ENCODE results near the gene PHLDA2. TPM values are rescaled to one million over a fixed set of nuclear protein-coding genes. Genes with fewer than 3 reads are reported as not detected.

PHLDA2 gene
- total and polyA plus RNA-seq, 5 experiments from 2014 or later, result 0.69 to 0.83 TPM; not detected in 3

GRCh38 chr11:2958251-2958650 lies 29.0 kb upstream of the PHLDA2 start:
- H3K4me3 Mint-ChIP-seq, result no peak overlapping the region
- H3K27me3 Mint-ChIP-seq, result no peaks in the 10 kb centered on the region
- H3K36me3 Mint-ChIP-seq, result peaks cover 4 to 99% (median 23%) of the 10 kb centered on the region in 3 donors
- peaks cover 16 to 39% (median 22%) of the 10 kb centered on the region in 4 donors for H3K4me1 Mint-ChIP-seq
- ATAC-seq (no peak), DNase-seq (no peak)
- peak overlapping the region in 2 of 10 donors; percentile 14 to 34 for H3K27ac Mint-ChIP-seq
- POLR2A ChIA-PET, result no interaction called here
- no peaks in the 10 kb centered on the region for H3K9me3 Mint-ChIP-seq

DNA sequence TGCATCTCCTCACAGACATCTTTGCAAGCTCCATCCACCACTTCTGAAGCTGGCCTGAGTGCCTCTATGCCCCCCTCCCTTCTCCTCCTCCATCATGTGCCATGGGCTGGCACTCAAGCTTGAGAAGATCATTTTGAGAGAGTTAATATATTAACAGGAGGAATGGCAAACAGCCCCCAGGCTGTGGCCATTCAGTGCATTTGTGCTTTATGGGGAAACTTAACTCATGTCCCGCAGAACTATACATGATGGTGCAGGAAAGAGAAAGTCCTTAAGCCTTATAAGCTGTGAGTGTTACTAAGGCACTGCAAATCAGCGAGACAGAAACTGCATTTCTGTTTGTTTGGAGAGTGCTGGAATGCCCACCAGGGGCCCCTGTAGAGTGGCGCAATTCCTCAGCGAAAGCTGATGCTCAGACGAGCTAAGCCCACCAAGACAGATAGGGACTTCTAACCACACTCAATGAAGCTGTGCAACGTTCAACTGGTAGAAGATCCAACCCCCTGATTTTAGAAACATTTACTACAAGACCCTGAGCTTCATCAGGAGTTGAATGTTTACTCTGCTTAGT lies 26.8 kb upstream of the PHLDA2 start:
- Mint-ChIP-seq H3K4me1 (peaks cover 3 to 37% (median 15%) of the 10 kb centered on the region in 4 donors), H3K9me3 (no peaks in the 10 kb centered on the region), H3K27me3 (no peaks in the 10 kb centered on the region), H3K27ac (peak overlapping the region in 7 of 10 donors; percentile 11 to 78 (median 43)), H3K4me3 (no peak overlapping the region), H3K36me3 (peaks cover 4 to 99% (median 30%) of the 10 kb centered on the region in 3 donors)
- DNase-seq (no peak), ATAC-seq (no peak)
- POLR2A ChIA-PET, result interaction anchor here (0.6 to 0.7 kb wide), 2 partner anchors 189 to 415 kb away, joined by 3 read pairs; no protein-coding TSS in a partner anchor

GRCh38 chr11:2954263-2954662 lies 25.0 kb upstream of the PHLDA2 start:
- Mint-ChIP-seq H3K27me3 (no peaks in the 10 kb centered on the region), H3K4me1 (peaks cover 6 to 36% (median 16%) of the 10 kb centered on the region in 4 donors), H3K4me3 (no peak overlapping the region), H3K9me3 (no peaks in the 10 kb centered on the region), H3K36me3 (peaks cover 9 to 99% (median 31%) of the 10 kb centered on the region in 3 donors), H3K27ac (peak overlapping the region in 4 of 10 donors; percentile 10 to 62 (median 38))
- POLR2A ChIA-PET, result interaction anchor here (1.0 to 1.2 kb wide), 3 partner anchors 12 to 489 kb away, joined by 3 to 5 read pairs (median 3); no protein-coding TSS in a partner anchor
- ATAC-seq (peak in 1 of 2 donors; percentile 20), DNase-seq (no peak)

DNA sequence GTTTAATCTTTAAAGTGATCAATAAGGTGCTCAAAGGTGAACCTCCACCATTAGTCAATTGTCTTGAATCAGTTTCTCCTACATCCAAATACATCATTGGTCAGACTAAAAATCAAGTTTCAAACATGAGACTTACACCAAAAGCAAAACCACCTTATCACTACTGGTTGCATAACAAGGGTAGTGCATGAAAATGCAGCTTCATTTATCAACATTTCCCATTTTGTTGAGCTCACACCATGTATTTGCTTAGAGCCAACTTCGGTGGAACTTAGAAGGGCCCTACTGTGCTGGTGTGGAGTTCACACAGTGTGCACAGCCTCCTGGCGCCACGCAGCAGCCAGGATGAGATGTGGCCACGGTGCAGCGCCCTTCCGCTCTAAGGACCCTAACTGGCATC lies 23.1 kb upstream of the PHLDA2 start:
- H3K27ac Mint-ChIP-seq, result peak overlapping the region in 6 of 10 donors; percentile 20 to 67 (median 38)
- POLR2A ChIA-PET, result no interaction called here
- no peaks in the 10 kb centered on the region for H3K27me3 Mint-ChIP-seq
- no peak for ATAC-seq
- DNase-seq, result no peak
- peaks cover 9 to 100% (median 28%) of the 10 kb centered on the region in 3 donors for H3K36me3 Mint-ChIP-seq
- no peaks in the 10 kb centered on the region for H3K9me3 Mint-ChIP-seq
- H3K4me1 Mint-ChIP-seq, result peaks cover 11 to 50% (median 22%) of the 10 kb centered on the region in 4 donors
- no peak overlapping the region for H3K4me3 Mint-ChIP-seq

DNA sequence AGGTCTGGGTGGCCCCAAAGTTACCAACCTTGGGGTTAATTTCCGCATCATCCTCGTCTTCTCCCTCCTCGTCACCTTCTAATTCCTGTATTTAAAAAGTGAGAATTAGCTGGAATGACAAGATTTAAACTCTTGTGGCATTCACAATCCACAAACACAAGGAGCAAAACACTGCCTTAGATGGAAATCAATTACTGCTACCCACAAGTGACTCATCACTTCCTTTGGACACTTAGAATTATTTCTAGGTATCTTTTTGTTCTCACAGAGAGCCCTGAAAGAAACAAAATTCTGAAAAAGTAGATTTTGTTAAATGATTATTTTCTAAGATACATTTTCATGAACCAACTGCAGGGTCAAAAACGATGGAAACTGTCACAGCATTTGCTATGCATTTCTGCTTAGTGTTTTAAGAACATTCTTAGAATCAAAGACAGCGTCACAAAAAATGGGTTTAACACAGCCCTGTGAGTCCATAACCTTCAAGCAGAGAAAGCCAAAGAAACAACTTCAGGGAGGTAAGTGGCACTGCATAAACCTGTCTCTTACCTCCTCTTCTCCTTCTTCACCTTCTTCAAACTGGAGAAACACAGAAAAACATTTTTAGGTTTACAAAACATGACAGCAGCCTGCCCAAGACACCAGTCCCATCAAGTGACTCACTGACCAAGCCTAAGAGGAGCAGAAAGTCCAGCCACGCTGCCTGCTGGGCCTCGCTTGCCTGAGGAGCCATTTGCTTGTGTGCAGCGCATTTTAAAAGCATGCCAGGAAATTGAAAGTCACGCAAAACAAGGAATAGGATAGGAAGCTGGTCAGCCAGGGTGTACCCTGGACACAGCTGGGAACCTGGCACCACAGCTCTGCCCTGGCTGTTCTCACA lies 22.3 kb upstream of the PHLDA2 start:
- H3K9me3 Mint-ChIP-seq, result no peaks in the 10 kb centered on the region
- no peaks in the 10 kb centered on the region for H3K27me3 Mint-ChIP-seq
- H3K4me3 Mint-ChIP-seq, result no peak overlapping the region
- H3K36me3 Mint-ChIP-seq, result peaks cover 9 to 98% (median 25%) of the 10 kb centered on the region in 3 donors
- peak overlapping the region in 2 of 10 donors; percentile 45 to 49 for H3K27ac Mint-ChIP-seq
- no peak for ATAC-seq
- no peak for DNase-seq
- peaks cover 13 to 54% (median 28%) of the 10 kb centered on the region in 4 donors for H3K4me1 Mint-ChIP-seq
- POLR2A ChIA-PET, result no interaction called here

DNA sequence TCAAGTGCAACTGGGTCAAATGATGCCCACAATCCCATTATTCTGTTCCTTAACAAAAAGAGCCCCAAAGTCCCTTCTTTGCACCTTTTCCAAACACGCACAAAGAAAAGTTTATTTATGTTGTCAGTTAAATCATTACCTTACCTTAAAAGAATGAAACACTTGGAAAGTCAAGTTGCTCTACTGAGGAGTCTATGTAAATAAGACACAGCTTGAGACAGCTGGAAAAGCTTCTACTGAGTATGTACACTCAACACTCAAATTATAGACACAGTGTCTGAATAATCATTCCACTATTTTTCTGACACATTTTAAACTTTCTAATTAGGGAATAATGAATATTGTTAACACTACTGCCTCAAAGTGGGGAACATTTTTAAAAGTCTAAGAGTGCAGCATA lies 21.6 kb upstream of the PHLDA2 start:
- H3K36me3 Mint-ChIP-seq, result peaks cover 6 to 98% (median 22%) of the 10 kb centered on the region in 3 donors
- H3K9me3 Mint-ChIP-seq, result no peaks in the 10 kb centered on the region
- peak overlapping the region in 1 of 10 donors; percentile 45 for H3K27ac Mint-ChIP-seq
- no peaks in the 10 kb centered on the region for H3K27me3 Mint-ChIP-seq
- H3K4me3 Mint-ChIP-seq, result no peak overlapping the region
- peaks cover 18 to 57% (median 35%) of the 10 kb centered on the region in 4 donors for H3K4me1 Mint-ChIP-seq
- ATAC-seq (no peak), DNase-seq (no peak)
- POLR2A ChIA-PET, result no interaction called here

DNA sequence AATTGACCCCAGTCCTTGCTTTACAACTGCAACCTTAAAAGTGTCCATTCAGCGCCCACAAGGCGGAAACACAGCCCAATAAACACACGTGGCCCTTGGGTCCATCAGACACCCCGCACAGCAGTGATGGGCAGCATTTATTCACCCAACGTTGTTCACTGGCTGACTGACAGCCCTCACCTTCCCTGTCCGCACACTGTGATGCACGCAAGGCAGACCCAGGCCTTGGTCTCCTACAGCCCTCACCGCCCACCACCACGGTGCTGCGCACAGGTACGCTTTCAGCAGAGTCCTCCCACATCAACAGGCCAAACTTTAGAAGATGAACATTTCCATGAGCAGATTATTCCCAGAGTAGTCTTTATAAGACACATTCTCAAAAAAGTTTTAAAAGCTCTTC lies 20.7 kb upstream of the PHLDA2 start:
- Mint-ChIP-seq H3K36me3 (peaks cover 4 to 98% (median 20%) of the 10 kb centered on the region in 3 donors), H3K4me3 (no peak overlapping the region), H3K27me3 (no peaks in the 10 kb centered on the region), H3K9me3 (no peaks in the 10 kb centered on the region), H3K27ac (peak overlapping the region in 5 of 10 donors; percentile 18 to 75 (median 20)), H3K4me1 (peaks cover 22 to 62% (median 44%) of the 10 kb centered on the region in 4 donors)
- POLR2A ChIA-PET, result no interaction called here
- ATAC-seq, result no peak
- DNase-seq, result no peak

- no peak for ATAC-seq
- no peaks in the 10 kb centered on the region for H3K27me3 Mint-ChIP-seq
- H3K27ac Mint-ChIP-seq, result peak overlapping the region in 6 of 10 donors; percentile 25 to 69 (median 46)
- POLR2A ChIA-PET, result no interaction called here
- no peak for DNase-seq
- H3K4me3 Mint-ChIP-seq, result peak overlapping the region in 1 of 10 donors; percentile 39
- peaks cover 4 to 87% (median 13%) of the 10 kb centered on the region in 3 donors for H3K36me3 Mint-ChIP-seq
- H3K9me3 Mint-ChIP-seq, result no peaks in the 10 kb centered on the region
- peaks cover 28 to 68% (median 53%) of the 10 kb centered on the region in 4 donors for H3K4me1 Mint-ChIP-seq
These were observed 18.5 kb upstream of the PHLDA2 start for GRCh38 chr11:2947744-2948143.

GRCh38 chr11:2945757-2946287 lies 16.6 kb upstream of the PHLDA2 start:
- Mint-ChIP-seq H3K4me1 (peaks cover 28 to 69% (median 47%) of the 10 kb centered on the region in 4 donors), H3K27me3 (no peaks in the 10 kb centered on the region), H3K9me3 (no peaks in the 10 kb centered on the region), H3K4me3 (peak overlapping the region in 8 of 10 donors; percentile 21 to 71 (median 38)), H3K36me3 (peaks cover 4 to 68% (median 4%) of the 10 kb centered on the region in 3 donors), H3K27ac (peak overlapping the region; percentile 66 to 89 (median 84))
- POLR2A ChIA-PET, result interaction anchor here (1.0 to 1.6 kb wide), 6 partner anchors 11 to 58 kb away, joined by 3 to 5 read pairs (median 4); partner anchors contain the start of gene PHLDA2
- no peak for DNase-seq
- peak in 1 of 2 donors; percentile 19 for ATAC-seq

DNA sequence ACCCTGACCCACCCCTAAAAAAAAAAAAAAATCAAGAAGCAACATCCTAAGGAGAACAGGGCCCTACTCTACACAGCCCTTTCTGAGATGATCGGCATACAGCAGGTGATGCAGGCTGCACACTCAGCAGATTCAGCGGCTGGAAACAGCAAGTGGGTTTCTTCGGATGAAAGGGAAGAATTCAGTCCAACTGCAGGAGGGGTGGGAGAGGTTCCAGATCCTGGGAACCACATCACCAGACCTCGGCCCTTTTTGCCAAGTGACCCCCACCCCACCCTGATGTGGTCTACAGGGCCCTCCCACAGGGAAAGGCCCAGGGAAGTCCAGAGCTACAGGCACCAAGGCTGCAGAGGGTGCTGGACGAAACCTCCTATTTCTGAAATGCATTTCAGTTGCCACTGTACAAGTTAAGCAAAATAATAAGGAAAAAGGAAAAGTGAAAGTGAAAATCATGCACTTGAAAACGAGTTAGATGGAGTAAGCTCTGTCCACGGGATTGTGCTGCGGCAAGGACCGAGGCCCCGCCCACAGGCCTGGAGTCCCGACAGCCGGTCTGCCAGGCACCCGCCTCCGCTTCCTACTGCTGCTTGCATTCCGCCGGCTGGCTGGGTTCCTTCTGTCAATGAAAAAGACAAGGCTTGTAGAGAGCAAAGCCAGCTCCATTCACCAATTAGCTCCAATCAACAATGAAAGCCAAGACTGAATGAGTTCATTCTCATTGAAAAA lies 16.0 kb upstream of the PHLDA2 start:
- no peaks in the 10 kb centered on the region for H3K9me3 Mint-ChIP-seq
- no peaks in the 10 kb centered on the region for H3K27me3 Mint-ChIP-seq
- H3K4me1 Mint-ChIP-seq, result peaks cover 27 to 75% (median 47%) of the 10 kb centered on the region in 4 donors
- peaks cover under 1 to 62% (median 2%) of the 10 kb centered on the region in 3 donors for H3K36me3 Mint-ChIP-seq
- peak overlapping the region; percentile 53 to 92 (median 84) for H3K27ac Mint-ChIP-seq
- POLR2A ChIA-PET, result interaction anchor here (1.0 to 1.6 kb wide), 5 partner anchors 12 to 57 kb away, joined by 3 to 5 read pairs (median 4); partner anchors contain the start of gene PHLDA2
- peak in 5 of 10 donors; percentile 15 to 45 (median 41) for DNase-seq
- ATAC-seq, result peak; percentile 45 to 51
- H3K4me3 Mint-ChIP-seq, result peak overlapping the region in 8 of 10 donors; percentile 20 to 71 (median 40)

- ATAC-seq (no peak), DNase-seq (no peak)
- H3K27ac Mint-ChIP-seq, result peak overlapping the region in 7 of 10 donors; percentile 47 to 92 (median 71)
- peak overlapping the region in 3 of 10 donors; percentile 12 to 51 (median 22) for H3K4me3 Mint-ChIP-seq
- H3K4me1 Mint-ChIP-seq, result peaks cover 27 to 77% (median 50%) of the 10 kb centered on the region in 4 donors
- H3K36me3 Mint-ChIP-seq, result peaks cover 0 to 55% (median 0%) of the 10 kb centered on the region in 3 donors
- POLR2A ChIA-PET, result interaction anchor here (1.6 kb wide), 1 partner anchor 16 kb away, joined by 3 read pairs; no protein-coding TSS in a partner anchor
- H3K9me3 Mint-ChIP-seq, result peaks cover 0 to 3% (median 0%) of the 10 kb centered on the region in 9 donors
- no peaks in the 10 kb centered on the region for H3K27me3 Mint-ChIP-seq
These were observed 15.3 kb upstream of the PHLDA2 start for GRCh38 chr11:2944530-2944929.
